ENCODE measurements around the gene ZNF446.
A peak's percentile ranks its signal among the peaks of the same experiment; 100 is the strongest.
"Not testable (repeated sequence)": the region's sequence is repeated elsewhere in the genome, so short reads cannot be mapped to it uniquely, and the experiment has no call there.

Gene ZNF446

DNA sequence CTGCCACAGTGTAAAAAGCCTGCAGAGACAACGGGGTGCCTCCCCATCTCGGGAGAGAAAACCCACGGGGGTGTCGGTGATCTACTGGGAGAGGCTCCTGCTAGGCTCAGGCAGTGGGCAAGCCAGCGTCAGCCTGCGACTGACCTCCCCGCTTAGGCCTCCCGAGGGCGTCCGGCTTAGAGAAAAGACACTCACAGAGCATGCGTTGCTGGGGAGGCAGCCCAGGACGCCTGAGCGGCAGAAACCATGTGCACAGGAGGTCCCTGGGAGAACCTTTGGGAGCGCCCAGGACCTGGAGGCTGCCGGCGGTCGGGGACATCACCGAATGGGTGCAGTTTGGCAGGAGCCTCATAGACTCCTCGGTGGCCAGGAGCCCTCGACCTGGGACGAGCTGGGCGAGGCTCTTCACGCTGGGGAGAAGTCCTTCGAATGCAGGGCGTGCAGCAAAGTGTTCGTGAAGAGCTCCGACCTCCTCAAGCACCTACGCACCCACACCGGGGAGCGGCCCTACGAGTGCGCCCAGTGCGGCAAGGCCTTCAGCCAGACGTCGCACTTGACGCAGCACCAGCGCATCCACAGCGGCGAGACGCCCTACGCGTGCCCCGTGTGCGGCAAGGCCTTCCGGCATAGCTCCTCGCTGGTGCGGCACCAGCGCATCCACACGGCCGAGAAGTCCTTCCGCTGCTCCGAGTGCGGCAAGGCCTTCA lies 5.2 kb upstream of the ZNF446 start:
- DNase-seq (ENCODE audit: low read depth) = not testable (repeated sequence)

DNA sequence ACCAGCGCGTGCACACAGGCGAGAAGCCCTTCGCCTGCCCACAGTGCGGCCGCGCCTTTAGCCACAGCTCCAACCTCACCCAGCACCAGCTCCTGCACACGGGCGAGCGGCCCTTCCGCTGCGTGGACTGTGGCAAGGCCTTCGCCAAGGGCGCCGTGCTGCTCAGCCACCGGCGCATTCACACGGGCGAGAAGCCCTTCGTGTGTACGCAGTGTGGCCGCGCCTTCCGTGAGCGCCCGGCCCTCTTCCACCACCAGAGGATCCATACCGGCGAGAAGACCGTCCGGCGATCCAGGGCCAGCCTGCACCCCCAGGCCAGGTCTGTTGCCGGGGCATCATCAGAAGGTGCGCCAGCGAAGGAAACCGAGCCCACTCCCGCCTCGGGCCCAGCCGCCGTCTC lies 4.4 kb upstream of the ZNF446 start:
- no peak for DNase-seq (ENCODE audit: low read depth)

DNA sequence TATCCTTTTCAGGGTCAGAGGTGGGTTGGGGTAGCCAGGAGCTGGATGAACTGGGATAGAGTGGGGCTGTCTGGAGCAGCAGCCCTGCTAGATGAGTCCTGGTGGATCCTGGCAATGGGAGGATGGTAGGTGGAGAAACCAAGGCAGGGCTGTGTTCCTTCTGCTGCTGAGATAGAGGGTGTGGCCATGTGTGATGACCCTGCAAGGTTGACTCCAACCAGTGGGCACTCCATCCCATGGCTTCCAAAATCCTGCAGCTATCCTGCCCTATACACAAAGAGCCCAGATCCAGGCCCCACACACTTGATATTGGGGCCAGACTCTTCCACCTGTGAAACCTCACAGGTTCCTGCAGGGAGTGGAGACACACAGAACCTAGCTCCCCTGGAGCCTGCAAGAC lies 2.4 kb upstream of the ZNF446 start:
- DNase-seq (ENCODE audit: low read depth) = no peak

DNA sequence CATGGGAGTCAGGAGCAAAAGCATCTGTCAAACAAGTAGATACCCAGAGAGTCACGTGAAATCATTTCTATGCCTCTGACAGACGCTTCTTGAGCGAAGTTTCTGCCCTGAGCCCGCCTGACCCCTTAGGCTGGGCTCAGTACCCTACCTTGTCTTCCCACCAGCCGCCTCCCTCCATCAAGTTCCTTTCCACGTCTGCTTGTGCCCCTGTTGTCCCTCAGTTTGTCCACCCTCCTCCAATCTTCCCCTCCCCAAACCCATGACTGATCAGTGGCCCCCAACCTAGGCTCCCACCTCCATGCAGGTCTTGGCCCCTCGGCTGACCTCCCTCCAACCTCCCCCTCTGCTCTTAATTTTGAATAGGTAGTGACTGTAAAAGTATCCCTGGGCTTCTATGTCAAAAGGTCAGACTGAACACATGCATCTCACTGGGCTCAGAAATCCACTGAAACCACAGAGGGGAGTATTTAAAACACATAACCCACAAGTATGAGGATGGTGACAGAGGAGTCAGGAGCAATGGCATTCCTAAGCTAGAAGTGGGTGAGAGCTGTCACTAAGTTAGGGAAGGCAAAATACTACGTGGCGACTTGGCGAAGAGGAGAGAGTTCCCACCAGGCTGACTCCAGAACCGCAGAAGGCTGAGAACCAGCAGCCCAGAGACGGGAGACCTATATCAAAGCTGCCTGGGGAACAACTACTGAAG lies 1.7 kb upstream of the ZNF446 start:
- DNase-seq (ENCODE audit: low read depth) = peak; percentile 65

DNA sequence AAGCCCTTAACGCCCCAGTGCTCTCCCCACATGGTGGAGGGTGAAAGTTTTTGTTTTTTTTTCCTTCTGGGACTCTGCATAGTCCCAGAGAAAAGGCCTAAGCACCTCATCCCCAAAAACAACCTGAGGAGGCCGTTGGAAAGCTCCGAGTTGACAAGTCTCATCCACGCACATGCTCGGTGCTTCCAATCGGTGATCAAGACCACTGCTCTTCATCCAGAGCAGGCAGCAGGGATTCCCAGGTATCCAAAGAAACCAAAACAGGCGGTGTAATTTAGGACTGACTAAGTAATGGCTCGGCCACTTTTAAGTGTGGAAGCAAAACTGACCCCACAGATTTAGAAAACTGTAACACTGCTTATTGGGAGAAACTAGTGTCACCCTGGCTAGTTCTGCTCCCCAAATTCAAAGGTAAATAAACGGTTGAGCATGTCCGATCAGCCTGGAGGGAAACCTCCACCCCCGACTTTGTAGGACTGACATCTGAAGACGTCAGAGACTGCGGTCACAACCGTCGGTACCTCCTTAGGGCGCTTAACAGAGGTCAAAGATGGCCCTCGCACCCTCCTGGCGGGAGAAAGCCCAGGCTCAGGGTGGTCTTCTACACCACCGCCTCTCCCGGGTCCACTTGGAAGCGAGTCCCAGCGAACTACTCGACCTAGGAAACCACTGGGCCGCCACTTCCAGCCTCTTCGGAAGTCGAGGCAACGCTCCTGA lies 997 bp upstream of the ZNF446 start:
- no peak for DNase-seq (ENCODE audit: low read depth)

DNA sequence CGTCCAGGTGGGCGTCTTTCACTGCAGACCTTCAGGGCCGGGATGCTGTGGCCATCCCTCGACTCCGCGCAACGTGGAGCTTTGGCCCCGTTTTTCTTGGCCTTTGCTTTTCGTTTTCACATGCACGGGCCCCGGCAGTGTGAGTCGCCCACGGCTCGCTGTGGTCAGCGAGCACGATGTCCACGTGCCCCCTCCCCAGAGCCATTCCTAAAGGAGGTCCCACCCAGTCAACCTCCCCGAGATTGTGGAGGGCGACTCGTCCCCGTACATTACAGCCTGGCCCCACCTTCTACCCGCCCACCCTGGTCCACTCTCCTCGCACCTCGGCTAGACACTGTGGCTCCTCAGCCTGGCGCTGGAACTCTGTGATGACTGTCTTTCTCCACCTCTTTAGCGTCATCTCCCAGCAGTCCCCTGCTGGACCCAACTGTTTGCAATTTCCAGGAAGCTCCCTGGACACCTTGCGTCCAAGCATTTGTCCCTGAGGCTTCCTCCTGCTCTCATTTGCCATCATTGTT lies 405 bp downstream of the ZNF446 start:
- DNase-seq (ENCODE audit: low read depth) = no peak

DNA sequence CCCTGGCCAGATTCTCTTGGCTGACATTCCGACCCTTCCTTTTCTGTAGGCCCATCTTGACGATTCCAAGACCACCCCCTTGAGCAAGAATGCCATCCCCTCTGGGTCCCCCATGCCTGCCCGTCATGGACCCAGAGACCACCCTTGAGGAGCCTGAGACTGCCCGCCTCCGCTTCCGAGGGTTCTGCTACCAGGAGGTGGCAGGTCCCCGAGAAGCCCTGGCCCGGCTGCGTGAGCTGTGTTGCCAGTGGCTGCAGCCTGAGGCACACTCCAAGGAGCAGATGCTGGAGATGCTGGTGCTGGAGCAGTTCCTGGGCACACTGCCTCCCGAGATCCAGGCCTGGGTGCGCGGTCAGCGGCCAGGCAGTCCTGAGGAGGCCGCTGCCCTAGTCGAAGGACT lies 978 bp downstream of the ZNF446 start:
- DNase-seq (ENCODE audit: low read depth) = no peak

DNA sequence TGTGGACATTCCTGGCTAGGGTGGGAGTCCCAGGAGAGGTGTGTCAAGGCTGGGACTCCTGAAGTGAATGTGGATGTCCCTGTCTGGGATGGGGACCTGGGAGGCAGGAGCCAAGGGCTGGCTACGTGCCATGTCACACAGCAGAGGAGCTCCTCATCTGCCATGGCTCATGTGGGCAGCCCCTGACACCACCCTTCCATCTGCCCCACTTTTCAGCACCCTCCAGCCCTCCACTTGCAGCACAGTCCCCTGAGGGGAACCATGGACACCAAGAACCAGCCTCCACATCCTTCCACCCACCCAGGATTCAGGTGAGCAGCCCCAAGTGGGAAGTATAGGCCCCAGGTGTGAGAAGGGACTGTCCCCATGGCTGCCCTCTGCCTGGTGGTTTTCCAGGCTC lies 1.7 kb downstream of the ZNF446 start:
- no peak for DNase-seq (ENCODE audit: low read depth)

DNA sequence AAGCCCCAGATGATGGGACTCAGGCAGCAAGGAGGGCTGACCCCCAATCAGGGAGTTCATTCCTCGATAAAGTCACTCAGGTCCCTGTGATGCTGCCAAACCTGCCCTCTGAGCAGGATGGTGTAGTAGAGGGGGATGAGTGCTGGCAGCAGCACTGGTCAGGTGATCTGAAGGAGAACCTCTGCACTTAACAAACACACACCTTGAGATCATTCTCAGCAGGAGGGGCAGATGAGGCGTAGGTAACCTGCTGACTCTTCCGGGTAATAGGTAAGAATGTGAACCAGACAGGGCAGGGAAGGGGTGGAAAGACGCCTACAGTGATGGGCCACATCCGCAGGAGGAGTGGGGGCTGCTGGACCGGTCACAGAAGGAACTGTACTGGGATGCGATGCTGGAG lies 3.2 kb downstream of the ZNF446 start:
- DNase-seq (ENCODE audit: low read depth) = no peak

DNA sequence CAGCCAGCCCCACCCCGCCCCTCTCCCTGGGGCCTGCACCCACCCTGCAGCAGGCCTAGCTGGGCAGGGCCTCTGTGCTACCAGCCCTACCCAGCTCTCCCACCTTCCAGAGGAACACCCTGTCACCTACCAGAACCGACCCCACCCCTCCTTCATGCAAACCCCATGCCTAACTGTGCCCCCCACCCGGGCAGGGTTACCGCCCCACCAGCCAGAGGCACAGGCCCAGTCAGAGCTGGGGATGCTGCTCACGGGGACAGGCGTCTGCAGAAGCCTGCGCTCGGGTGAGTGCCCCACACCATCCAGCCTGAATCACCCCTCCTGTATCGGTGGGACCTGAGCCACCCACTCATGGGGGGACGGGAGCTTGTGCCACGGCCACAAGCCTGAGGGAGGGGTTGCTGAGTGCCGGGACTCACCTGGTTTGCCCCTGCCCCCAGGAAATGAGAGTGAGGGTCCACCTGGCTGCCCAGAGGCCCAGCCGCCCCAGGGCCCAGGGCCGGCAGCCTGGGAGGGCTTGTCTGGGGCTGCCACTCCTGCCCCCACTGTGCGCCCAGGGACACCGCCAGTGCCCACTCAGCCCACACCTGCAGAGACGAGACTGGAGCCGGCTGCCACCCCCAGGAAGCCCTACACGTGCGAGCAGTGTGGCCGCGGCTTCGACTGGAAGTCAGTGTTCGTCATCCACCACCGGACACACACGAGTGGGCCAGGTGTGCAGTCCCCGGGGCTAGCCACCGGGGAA lies 3.8 kb downstream of the ZNF446 start:
- DNase-seq (ENCODE audit: low read depth) = no peak

DNA sequence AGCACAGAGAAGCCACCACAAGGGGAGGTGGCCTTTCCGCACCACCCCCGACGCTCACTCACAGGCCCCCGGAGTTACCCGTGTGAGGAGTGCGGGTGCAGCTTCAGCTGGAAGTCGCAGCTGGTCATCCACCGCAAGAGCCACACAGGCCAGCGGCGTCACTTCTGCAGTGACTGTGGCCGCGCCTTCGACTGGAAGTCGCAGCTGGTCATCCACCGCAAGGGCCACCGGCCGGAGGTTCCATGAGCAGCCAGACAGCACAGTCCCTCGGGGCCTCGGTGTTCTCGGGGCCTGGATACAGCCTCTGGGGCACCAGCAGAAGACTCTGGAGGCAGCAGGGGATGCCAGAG lies 4.3 kb downstream of the ZNF446 start:
- no peak for DNase-seq (ENCODE audit: low read depth)

DNA sequence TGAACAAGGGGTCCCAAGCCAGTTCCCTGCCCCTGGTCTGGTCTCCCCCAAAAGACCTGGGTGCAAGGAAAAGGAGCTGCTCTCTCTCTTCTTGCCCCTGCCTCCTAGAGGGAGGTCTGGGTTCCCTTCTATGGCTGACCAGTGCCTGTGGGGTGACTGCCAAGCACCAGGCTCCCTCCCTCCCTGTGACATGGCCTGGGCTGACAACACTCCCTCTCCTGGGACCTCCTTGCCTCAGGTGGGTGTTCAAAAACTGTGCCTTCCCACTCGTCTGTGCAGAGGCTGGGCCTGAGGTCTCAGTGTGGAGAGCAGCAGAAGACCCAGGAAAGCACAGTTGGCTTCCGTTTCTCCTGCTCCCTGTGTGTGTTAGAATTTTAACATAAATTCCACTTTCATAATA lies 4.7 kb downstream of the ZNF446 start:
- no peak for DNase-seq (ENCODE audit: low read depth)

DNA sequence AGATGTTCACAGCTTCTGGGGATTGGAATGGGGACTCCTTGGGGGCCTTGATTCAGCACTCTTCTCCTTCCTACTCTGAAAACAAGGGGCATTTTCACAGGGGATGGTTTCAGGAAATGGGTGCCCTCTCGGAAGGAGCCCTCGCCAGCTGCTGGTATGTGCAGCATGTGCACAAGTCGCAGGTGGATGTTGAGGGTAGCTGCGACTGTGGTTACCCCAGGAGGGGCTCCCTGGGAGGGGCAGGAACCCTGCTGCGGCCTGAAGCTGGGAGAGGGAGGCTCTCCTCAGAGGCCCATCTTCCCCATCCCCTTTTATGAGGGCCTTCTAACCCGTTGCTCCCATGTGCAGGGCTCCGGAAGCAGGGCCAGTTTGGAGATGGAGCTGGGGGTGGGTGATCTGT lies 6.2 kb downstream of the ZNF446 start:
- DNase-seq (ENCODE audit: low read depth) = no peak

DNA sequence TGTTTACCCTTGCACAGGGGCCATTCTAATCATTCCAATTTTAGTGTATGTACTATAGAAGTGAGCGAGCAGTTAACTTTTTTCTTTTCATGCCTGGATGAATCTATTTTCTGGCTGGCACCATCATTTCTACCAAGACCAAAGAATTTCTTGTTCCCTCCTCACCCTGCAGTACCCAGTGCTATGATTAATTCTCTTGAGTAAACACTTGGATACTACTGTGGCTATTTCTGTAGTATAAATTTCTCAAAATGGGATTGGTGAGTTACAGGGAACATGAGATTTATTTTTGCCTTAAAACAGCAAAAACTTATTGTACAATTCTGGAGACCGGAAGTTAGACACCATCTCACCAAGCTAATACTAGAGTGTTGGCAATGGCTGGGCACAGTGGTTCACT lies 7.6 kb downstream of the ZNF446 start:
- DNase-seq (ENCODE audit: low read depth) = no peak

DNA sequence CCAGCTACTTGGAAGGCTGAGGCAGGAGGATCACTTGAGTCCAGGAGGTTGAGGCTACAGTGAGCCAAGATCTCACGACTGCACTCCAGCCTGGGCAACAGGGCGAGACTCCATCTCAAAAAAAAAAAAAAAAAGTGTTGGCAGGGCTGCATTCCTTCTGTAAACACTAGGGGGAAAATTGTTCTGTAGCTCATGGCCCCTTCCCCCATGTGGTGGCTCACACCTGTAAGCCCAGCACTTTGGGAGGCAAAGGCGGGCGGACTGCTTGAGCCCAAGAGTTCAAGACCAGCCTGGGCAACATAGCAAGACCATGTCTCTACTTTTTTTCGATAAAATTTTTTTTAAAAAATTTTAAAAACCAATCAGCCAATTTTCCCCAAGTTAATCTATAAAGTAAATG lies 8.2 kb downstream of the ZNF446 start:
- DNase-seq (ENCODE audit: low read depth) = not testable (repeated sequence)

DNA sequence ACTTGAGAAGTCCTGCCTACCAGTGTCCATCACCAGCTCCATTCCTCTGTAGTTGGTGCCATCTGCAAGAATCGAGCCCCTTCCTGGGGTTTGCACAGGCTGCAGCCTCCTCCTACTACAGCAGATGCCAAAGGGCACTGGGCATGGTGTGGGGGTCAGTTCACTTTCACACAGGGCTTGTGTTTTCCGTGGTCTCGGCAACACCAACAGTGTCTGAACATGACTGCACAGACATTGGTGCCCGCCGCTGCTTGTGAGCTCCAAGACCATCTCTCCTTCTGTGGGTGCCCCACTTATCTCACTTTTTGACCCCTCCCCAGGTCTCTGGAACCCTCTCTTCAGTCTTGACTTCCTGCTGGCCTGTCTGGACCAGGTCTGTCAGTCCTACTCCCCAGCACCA lies 15.2 kb downstream of the ZNF446 start:
- DNase-seq (ENCODE audit: low read depth) = no peak

DNA sequence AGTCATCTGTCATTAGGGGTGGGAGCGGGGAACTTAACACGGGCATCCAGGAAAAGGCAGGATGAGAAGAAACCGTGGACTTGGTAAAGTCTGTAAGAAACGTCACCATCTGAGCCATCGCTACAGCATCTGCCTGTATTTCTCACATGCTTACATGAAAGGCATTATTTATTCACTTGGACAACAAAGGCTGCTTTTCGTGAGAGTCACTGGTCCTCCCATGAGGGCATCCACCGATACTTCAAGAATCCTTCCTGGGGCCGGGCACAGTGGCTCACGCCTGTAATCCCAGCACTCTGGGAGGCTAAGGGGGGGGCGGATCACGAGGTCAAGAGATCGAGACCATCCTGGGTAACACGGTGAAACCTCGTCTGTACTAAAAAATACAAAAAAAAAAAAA lies 16.1 kb downstream of the ZNF446 start:
- DNase-seq (ENCODE audit: low read depth) = no peak

DNA sequence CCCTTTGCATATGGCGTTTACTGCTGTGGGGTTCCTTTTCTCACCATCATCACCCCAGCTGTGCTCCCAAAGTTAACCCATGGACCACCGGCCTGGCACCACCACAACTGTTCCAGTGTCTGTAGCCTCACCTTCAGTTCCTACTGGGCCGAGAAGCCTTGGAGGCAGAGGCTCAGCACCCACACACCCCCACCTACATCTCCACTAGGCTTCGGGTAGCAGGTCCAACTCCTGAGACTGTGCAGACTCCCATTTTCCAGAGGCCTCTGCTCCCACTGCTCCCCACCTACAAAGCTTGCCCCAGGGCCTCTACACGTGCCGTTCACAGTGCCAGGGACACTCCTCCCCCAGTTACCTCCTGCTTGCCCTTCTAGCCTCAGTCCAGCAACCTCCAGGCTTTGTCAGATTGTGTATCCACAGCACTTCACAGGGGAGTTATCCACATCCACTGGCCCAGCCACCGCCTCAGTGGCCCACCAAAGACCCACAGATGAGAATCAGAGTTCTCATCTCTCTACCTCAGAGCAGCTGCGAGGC lies 21.6 kb downstream of the ZNF446 start:
- no peak for DNase-seq (ENCODE audit: low read depth)

DNA sequence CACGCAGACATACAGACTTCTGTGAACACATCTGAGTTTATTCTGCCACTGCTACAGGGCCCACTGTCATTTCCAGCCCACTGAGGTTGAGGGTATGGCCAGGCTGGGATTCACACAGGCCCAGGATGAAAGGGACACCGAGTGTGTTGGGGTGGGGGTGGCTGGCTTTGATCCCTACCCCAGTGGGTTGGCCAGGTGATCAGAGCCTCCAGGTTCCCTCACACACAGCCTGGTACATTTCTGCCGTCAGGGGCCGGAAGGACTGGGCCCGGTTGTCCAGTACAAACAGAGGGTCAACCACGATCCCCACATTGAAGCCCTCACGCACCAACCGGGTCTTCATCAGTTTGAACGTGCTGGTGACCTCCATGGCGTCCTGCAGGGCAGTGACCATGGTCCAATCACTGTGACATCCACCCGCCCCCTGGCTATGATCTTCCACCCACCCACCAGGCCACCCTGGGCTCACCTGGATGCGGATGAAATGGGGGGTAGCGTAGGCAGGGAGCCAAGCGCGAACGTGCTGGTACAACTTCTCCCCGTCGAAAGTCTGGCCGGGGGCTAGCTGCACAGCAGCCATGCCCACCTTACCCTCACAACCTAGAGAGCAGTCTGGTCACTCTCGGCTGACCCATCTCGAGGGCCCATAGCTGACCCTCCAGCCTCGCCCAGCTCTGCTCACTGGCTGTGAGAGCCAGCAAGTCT lies 22.3 kb downstream of the ZNF446 start:
- no peak for DNase-seq (ENCODE audit: low read depth)

DNA sequence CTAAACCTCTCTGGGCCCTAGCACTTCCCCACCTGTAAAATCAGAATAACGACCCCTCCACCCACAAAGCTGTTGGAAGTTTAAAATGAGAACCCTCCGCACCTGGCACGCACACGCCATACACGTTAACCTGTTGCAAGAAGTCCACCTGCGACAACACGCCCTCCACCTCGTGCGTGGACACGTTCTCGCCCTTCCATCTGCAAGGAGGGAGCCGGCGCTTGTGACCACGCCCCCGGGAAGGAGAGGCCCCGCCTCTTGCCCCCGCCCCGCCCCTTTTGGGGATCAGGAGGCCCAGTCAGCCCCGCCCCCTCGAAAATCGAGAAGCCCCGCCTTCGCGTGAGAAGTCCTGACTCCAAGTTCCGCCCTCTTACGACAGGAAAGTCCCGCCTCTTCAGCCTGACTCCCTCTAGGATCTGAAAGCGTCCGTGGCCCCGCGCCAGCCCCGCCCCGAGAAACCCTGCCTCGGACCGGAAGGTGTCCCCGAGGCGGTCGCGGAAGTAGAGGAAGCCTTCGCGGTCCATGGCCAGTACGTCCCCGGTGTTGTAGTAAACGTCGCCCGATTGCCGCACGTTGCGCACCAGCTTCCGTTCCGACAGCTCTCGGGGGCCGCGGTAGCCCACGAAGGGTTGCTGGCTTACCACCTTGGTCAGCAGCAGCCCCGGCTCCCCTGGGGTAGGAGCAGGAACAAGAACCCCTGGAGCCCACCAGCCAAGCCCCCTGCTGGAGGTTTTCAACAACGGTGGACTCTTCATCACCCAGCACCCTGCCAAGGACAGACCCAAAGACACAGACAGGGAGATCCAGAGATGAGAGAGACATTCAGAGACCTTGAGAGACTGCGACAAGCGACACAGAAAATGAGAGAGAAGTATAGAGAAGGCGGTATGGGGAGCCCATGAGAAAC lies 23.1 kb downstream of the ZNF446 start:
- DNase-seq (ENCODE audit: low read depth) = peak; percentile 86

DNA sequence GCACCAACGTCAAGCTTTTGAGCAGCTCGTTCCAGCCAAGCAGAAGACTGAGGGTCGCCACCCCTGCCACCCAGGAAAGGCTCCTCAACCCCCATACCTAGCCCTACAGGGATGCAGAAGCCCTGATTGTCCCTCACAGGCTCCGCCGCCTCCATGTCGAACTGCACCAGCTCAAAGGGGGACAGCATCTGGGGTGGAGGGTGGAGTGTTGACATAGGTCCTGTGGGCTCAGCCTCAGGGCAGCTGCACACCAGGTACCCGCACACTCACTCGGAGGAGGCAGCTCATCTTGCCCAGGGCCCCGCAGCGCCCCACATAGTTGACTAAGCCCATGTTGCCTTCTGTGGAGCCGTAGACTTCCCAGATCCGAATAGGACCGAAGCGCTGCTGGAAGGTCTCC lies 24.1 kb downstream of the ZNF446 start:
- no peak for DNase-seq (ENCODE audit: low read depth)
